K562 (cell line): ENCODE data around the gene ARMS2. TPM values are rescaled to one million over a fixed set of nuclear protein-coding genes. Genes with fewer than 3 reads are reported as not detected.

Experiments
- ATAC-seq: fragments of 200-7000 bp; cut with Tn5 transposase; 3 replicates; pipeline ENCODE4 v1.9.1; 2020; ENCODE audit warnings: moderate library complexity
- BruUV-seq: library from RNA; stranded (reverse); fragments of 400-500 nt; replicated peaks from 2 replicates; lab custom pipeline; 2021; lab: Mats Ljungman, UMichigan
- CTCF ChIA-PET: fragments of 300-600 bp; formaldehyde crosslinking; extraction: SDS; loops from one replicate; lab custom pipeline; 2021; ENCODE audit warnings: low intra/inter-chr PET ratio; lab: Yijun Ruan, JAX
- POLR2A ChIA-PET: fragments of 300-600, 350-650 bp; sonication (Branson Sonifier 250); formaldehyde crosslinking; extraction: SDS; loops from one replicate; lab custom pipeline; 2021; ENCODE audit warnings: antibody characterized with exemption, inconsistent platforms; lab: Yijun Ruan, JAX
- DNase-seq, 4 experiments: peaks; one replicate each; pipeline versions ENCODE4 v3.0.0 to v3.0.0-alpha.2; 2011 to 2018; ENCODE audit warnings: low spot score in 3 of 4, mixed read lengths in 3 of 4; ENCODE audit errors: extremely low read depth in 1 of 4
- FAIRE-seq: peaks from 2 replicates; lab custom pipeline; 2011; peaks lifted over from hg19 to GRCh38; lab: Jason Lieb, UNC
- H2AFZ ChIP-seq: 2 replicates; pipeline ENCODE4 v1.6.0; 2011; ENCODE audit warnings: low read depth, low read length, control low read depth, inconsistent platforms
- H3K27ac ChIP-seq: fragments of 200-600 bp; 3 replicates; pipeline ENCODE4 v1.8.0; 2011; ENCODE audit warnings: low read depth, mild to moderate bottlenecking, control low read depth, inconsistent platforms, low read length, moderate library complexity, mixed read lengths; ENCODE audit errors: extremely low read depth
- H3K27me3 ChIP-seq, 2 experiments: fragments of 300-600 bp in 1 of 2; 2 replicates in 1 of 2; 3 replicates in 1 of 2; pipeline versions ENCODE4 v1.6.0 to v1.8.0; 2011; ENCODE audit warnings: inconsistent platforms in 2 of 2, low read length in 2 of 2, mild to moderate bottlenecking in 1 of 2, mixed read lengths in 1 of 2, moderate library complexity in 1 of 2; ENCODE audit not compliant: control insufficient read depth in 2 of 2, insufficient read depth in 2 of 2
- H3K36me3 ChIP-seq: fragments of 300-600 bp; 3 replicates; pipeline ENCODE4 v1.8.0; 2011; ENCODE audit warnings: mild to moderate bottlenecking, low read length, inconsistent platforms; ENCODE audit not compliant: control insufficient read depth, insufficient read depth
- H3K4me1 ChIP-seq, 2 experiments: fragments of 200-600 bp in 1 of 2; replicated peaks in 1 of 2; 2 replicates in 1 of 2; 3 replicates in 1 of 2; pipeline versions ENCODE4 v1.5.1 to v1.8.0; 2011; ENCODE audit warnings: inconsistent platforms in 2 of 2, low read length in 2 of 2, mild to moderate bottlenecking in 1 of 2, mixed read lengths in 1 of 2, moderate library complexity in 1 of 2; ENCODE audit not compliant: control insufficient read depth in 2 of 2, insufficient read depth in 2 of 2
- H3K4me2 ChIP-seq: 2 replicates; pipeline ENCODE4 v1.6.1; 2011; ENCODE audit warnings: low read length, control low read depth, inconsistent platforms, mixed read lengths; ENCODE audit not compliant: insufficient read depth
- H3K4me3 ChIP-seq: fragments of 200-600 bp; sonication (generic), shearing (Covaris generic); 2 replicates; pipeline ENCODE4 v1.5.1; 2016; ENCODE audit warnings: control low read depth, inconsistent platforms
- H3K79me2 ChIP-seq: fragments of 200-600 bp; 3 replicates; pipeline ENCODE4 v1.8.0; 2011; ENCODE audit warnings: low read length, inconsistent platforms; ENCODE audit not compliant: control insufficient read depth, insufficient read depth
- H3K9ac ChIP-seq, 2 experiments: 2 replicates each; pipeline versions ENCODE4 v1.6.0 to v1.6.1; 2011; ENCODE audit warnings: low read depth in 2 of 2, low read length in 2 of 2, control low read depth in 1 of 2, inconsistent platforms in 1 of 2, mild to moderate bottlenecking in 1 of 2, mixed read lengths in 1 of 2; ENCODE audit not compliant: insufficient read depth in 1 of 2
- H3K9me1 ChIP-seq: one replicate; pipeline ENCODE4 v1.6.0; 2011; ENCODE audit warnings: inconsistent platforms, mild to moderate bottlenecking, low read length, moderate library complexity; ENCODE audit not compliant: control insufficient read depth, insufficient read depth
- H3K9me3 ChIP-seq: replicated peaks from 2 replicates; pipeline ENCODE4 v1.5.1; 2011; ENCODE audit warnings: low read depth, low read length, inconsistent platforms; ENCODE audit not compliant: control insufficient read depth, insufficient read depth
- H4K20me1 ChIP-seq: replicated peaks from 2 replicates; pipeline ENCODE4 v1.6.1; 2011; ENCODE audit warnings: low read length, inconsistent platforms, mixed read lengths; ENCODE audit not compliant: control insufficient read depth, insufficient read depth
- EWSR1 ChIP-seq: fragments of 450-650 bp; IDR thresholded peaks from 2 replicates; pipeline ENCODE4 v1.6.1; 2018; ENCODE audit warnings: borderline replicate concordance, mild to moderate bottlenecking, low read depth, moderate library complexity; ENCODE audit not compliant: partially characterized antibody
- FOSL1 ChIP-seq: fragments of 200-800 bp; sonication (Bioruptor generic); conservative IDR thresholded peaks from 2 replicates; pipeline ENCODE4 v1.6.1; 2016; ENCODE audit warnings: missing genetic modification characterization, missing compliant biosample characterization
- HDAC3 ChIP-seq: fragments of 450-650 bp; IDR thresholded peaks from 2 replicates; pipeline ENCODE4 v1.6.1; 2018; ENCODE audit warnings: borderline replicate concordance, mild to moderate bottlenecking, moderate library complexity; ENCODE audit not compliant: partially characterized antibody
- ZBTB43 ChIP-seq: sonication (generic); formaldehyde crosslinking; IDR thresholded peaks from 2 replicates; pipeline ENCODE4 v1.8.0; 2023; ENCODE audit warnings: mild to moderate bottlenecking, missing genetic modification reagents
- WGBS: fragments of 100-300 bp; shearing (Covaris generic); methylation state at CpG from one replicate; pipeline ENCODE4 v1.1.6; 2016; ENCODE audit warnings: low coverage, mixed read lengths; ENCODE audit not compliant: insufficient coverage; ENCODE audit errors: missing lambda C conversion rate; 5-methylcytosine and 5-hydroxymethylcytosine counted together
- in situ Hi-C: fragments of 300-500 bp; cut with MboI; formaldehyde crosslinking; loops from 4 replicates; pipeline ENCODE4 v1.15.0; 2018; ENCODE audit warnings: inconsistent platforms, mixed read lengths
- intact Hi-C: fragments of 100-400 bp; cut with micrococcal nuclease; formaldehyde crosslinking; loops from 2 replicates; pipeline ENCODE4 v1.14.2; 2022
- polyA plus RNA-seq, 8 experiments: library from polyadenylated mRNA; depleted of rRNA in 4 of 8; stranded (reverse) in 5 of 8; unstranded in 3 of 8; fragments of >200 nt; fragmentation: Nextera tagmentation in 2 of 8; fragmentation: Illumina TruSeq in 1 of 8; extraction: Ambion mirVana in 2 of 8; extraction: Trizol in 1 of 8; gene quantifications; 2 replicates each; pipeline versions ENCODE4 v1.2.1 to v1.2.3, GENCODE V29; 2011 to 2014; ENCODE audit warnings: inconsistent platforms in 1 of 8, missing spikeins in 1 of 8
- total RNA-seq, 7 experiments: library from RNA; depleted of rRNA in 6 of 7; stranded (reverse); fragments of >200 nt in 6 of 7; fragmentation: Illumina TruSeq in 2 of 7; extraction: Trizol in 2 of 7; gene quantifications; 2 replicates each; pipeline versions ENCODE4 v1.2.1 to v1.2.3, GENCODE V29; 2011 to 2021; ENCODE audit warnings: low replicate concordance in 1 of 7

ARMS2 gene
- total and polyA plus RNA-seq, 9 of the 15 experiments (the other 6 are each of a cell fraction or from before 2014, with no cell fraction given), result not detected

- Histone ChIP-seq H3K27ac (no peak overlapping the region), H3K27me3 (peaks cover 2 to 18% of the 10 kb centered on the region in 2 experiments; a peak in 3 of 5 replicates), H3K4me2 (no peak overlapping the region), H3K79me2 (no peaks in the 10 kb centered on the region), H2AFZ (no peak overlapping the region), H3K4me3 (no peak overlapping the region), H3K9me3 (no peaks in the 10 kb centered on the region), H4K20me1 (no peaks in the 10 kb centered on the region), H3K36me3 (no peaks in the 10 kb centered on the region), H3K9ac (no peak overlapping the region), H3K4me1 (no peaks in the 10 kb centered on the region), H3K9me1 (no peaks in the 10 kb centered on the region)
- in situ Hi-C loops (no loop called here), intact Hi-C loops (no loop called here)
- TF ChIP-seq FOSL1 (tag) (0 out of 2 replicates have a peak, but pooled peaks have one; percentile 2), ZBTB43 (CRISPR knock-in tag) (no peak), HDAC3 (no peak), EWSR1 (no peak)
- ATAC-seq, result no peak
- 0% methylated on average over 2 of the region's 2 CpGs for WGBS
- FAIRE-seq, result no peak
- ChIA-PET POLR2A (no interaction called here), CTCF (no interaction called here)
- BruUV-seq, result no TSS peak
- DNase-seq, result no peak
These were observed 42.8 kb downstream of the ARMS2 start for GRCh38 chr10:122497241-122497640.
